ENCODE data around the gene AHCYL2.

DNA sequence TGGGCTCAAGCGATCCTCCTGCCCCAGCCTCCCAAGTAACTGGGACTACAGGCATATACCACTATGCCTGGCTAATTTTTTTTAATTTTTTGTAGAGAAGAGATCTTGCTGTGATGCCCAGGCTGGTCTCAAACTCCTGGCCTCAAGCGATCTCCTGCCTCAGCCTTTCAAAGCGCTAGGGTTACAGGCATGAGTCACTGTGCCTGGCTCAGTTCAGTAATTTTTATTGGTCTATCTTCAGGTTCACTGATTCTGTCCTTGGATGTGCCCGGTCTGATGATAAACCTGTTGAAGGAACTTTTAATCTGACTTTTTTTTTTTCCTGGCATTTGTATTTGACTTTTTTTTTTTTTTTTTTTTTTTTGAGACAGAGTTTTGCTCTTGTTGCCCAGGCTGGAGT is 169.3 kb downstream of the AHCYL2 start:
- no peak for TF ChIP-seq CTCF (IDR thresholded peaks at IDR 0.05)
- TF ChIP-seq POLR2AphosphoS5 (IDR thresholded peaks at IDR 0.05), result no peak
- no peak for TF ChIP-seq POLR2A (IDR thresholded peaks at IDR 0.05)
- TF ChIP-seq EP300 (IDR thresholded peaks at IDR 0.05), result no peak
